Activated CD8-positive, alpha-beta memory T cell treated with anti-CD3 and anti-CD28 coated beads for 36 hours (primary cell): Measurements from ENCODE around the gene DDX17. TPM values are rescaled to one million over a fixed set of nuclear protein-coding genes. Genes with fewer than 3 reads are reported as not detected.

Experiments used
- CTCF ChIA-PET: fragments of 350-600 bp; sonication (Branson Sonifier 250); formaldehyde crosslinking; loops from one replicate; lab custom pipeline; 2021; ENCODE audit warnings: antibody characterized with exemption; lab: Charles Lee
- POLR2A ChIA-PET: fragments of 350-600 bp; sonication (Branson Sonifier 250); formaldehyde crosslinking; loops from one replicate; lab custom pipeline; 2021; ENCODE audit warnings: antibody characterized with exemption; lab: Charles Lee
- total RNA-seq, 2 experiments: library from RNA; stranded (reverse); gene quantifications; one replicate each; pipeline ENCODE4 v1.2.3, GENCODE V29; 2021

DDX17 gene
- total RNA-seq, 2 experiments from 2014 or later, result 320 to 341 TPM

- CTCF ChIA-PET, result no interaction called here
- POLR2A ChIA-PET, result no interaction called here
Measured at GRCh38 chr22:38437416-38437815, 68.7 kb downstream of the DDX17 start.

DNA sequence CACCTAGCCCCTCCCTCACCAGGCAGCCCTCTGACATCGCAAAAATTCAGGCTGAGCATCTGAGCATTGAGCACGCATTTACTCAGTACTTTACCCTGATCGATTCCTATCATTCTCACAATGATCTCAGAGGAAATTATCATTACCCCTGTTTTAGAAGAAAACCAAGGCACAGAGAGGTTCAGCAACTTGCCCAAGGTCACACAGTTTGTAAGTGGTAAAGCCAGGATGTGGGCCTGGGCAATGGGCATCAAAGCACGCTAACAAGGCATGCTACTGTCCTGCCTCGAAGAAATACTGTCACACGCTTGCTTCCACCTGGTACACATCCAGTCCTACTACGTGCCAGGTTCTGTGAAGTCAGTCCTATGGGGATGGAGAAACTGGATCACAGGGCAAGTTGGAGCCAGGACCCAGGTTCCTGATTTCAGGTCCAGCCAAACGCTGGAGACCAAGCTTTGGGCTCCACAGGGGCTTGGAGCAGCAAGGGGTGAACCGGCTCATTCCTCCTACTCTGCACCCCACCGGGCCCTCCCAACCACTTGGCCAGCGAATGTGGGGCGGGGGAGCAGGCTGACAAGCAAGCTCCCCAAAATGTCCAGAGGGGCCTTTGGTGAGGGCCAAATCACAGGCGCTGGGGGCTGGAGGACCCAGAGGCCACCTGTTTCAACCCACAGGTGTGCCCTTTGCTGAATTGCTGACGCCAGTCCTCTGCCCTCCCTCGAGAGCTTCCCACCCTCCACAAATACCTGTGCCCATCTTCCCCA, 69.3 kb downstream of the DDX17 start:
- ChIA-PET CTCF (no interaction called here), POLR2A (no interaction called here)

- ChIA-PET POLR2A (interaction anchor here (0.6 kb wide), 1 partner anchor 1069 kb away, joined by 5 read pairs; no protein-coding TSS in a partner anchor), CTCF (interaction anchor here (1.1 kb wide), 1 partner anchor 13 kb away, joined by 3 read pairs; no protein-coding TSS in a partner anchor)
Measured at GRCh38 chr22:38435965-38436364, 70.1 kb downstream of the DDX17 start.

- CTCF ChIA-PET, result interaction anchor here (0.5 to 1.4 kb wide), 3 partner anchors 12 to 40 kb away, joined by 3 to 4 read pairs (median 3); no protein-coding TSS in a partner anchor
- POLR2A ChIA-PET, result no interaction called here
Measured at GRCh38 chr22:38435010-38435409, 71.1 kb downstream of the DDX17 start.

GRCh38 chr22:38433871-38434270, 72.2 kb downstream of the DDX17 start:
- ChIA-PET POLR2A (no interaction called here), CTCF (no interaction called here)

Other genes with a start within 250 kb of the DDX17 start
- 10 to 100 TPM; 28.8 to 30.5 TPM for gene TMEM184B, start 233.3 kb downstream of the DDX17 start, total RNA-seq
- 100 to 1,000 TPM; 124 to 131 TPM for gene CSNK1E, start 188.9 kb downstream of the DDX17 start, total RNA-seq
- not detected for gene KCNJ4, start 51.1 kb downstream of the DDX17 start, total RNA-seq
- under 1 TPM; 0.38 to 0.55 TPM for gene KDELR3, start 38.2 kb downstream of the DDX17 start, total RNA-seq
- gene DMC1, start 63.9 kb upstream of the DDX17 start, total RNA-seq, result 10 to 100 TPM; 14.4 to 14.7 TPM
- gene FAM227A, start 150.1 kb upstream of the DDX17 start, total RNA-seq, result under 1 TPM; 0.40 TPM
- 10 to 100 TPM; 13.6 to 16.3 TPM for gene CBY1, start 150.3 kb upstream of the DDX17 start, total RNA-seq
- 100 to 1,000 TPM; 192 to 195 TPM for gene TOMM22, start 175.6 kb upstream of the DDX17 start, total RNA-seq
- gene JOSD1, start 194.6 kb upstream of the DDX17 start, total RNA-seq, result 10 to 100 TPM; 90.6 to 95.1 TPM
- 10 to 100 TPM; 66.6 to 67.4 TPM for gene GTPBP1, start 199.6 kb upstream of the DDX17 start, total RNA-seq
- 10 to 100 TPM; 96.4 to 96.9 TPM for gene SUN2, start 249.7 kb upstream of the DDX17 start, total RNA-seq